ENCODE data around the gene CCDC196.

- no peak for TF ChIP-seq CTCF (conservative IDR thresholded peaks at IDR 0.05; ENCODE audit: low read depth, low read length)
- no peak for TF ChIP-seq BHLHE40 (IDR thresholded peaks at IDR 0.05; ENCODE audit: low read depth, low read length)
- no peak for TF ChIP-seq USF2 (IDR thresholded peaks at IDR 0.05; ENCODE audit: low read depth, low read length)
- TF ChIP-seq POLR2A (IDR thresholded peaks at IDR 0.05; ENCODE audit: low read depth, low read length): no peak
- no peak for TF ChIP-seq RCOR1 (IDR thresholded peaks at IDR 0.05; ENCODE audit: insufficient replicate concordance, low read length)
- TF ChIP-seq CHD1 (IDR thresholded peaks at IDR 0.05; ENCODE audit: low read depth, low read length): no peak
- no peak for TF ChIP-seq RFX5 (IDR thresholded peaks at IDR 0.05; ENCODE audit: low read depth, low read length)
- no peak for TF ChIP-seq RAD21 (IDR thresholded peaks at IDR 0.05; ENCODE audit: low read length)
- TF ChIP-seq MAFK (IDR thresholded peaks at IDR 0.05; ENCODE audit: low read depth, low read length): no peak
Measured at GRCh38 chr14:66496188-66496807, 10.1 kb downstream of the CCDC196 start.
